ENCODE results near the gene L1CAM.

L1CAM gene

GRCh38 chrX:153903238-153903980 lies 17.4 kb upstream of the L1CAM start:
- DNase-seq, result no peak

- no peak for DNase-seq
These were observed 16.4 kb upstream of the L1CAM start for GRCh38 chrX:153902385-153902784.

DNA sequence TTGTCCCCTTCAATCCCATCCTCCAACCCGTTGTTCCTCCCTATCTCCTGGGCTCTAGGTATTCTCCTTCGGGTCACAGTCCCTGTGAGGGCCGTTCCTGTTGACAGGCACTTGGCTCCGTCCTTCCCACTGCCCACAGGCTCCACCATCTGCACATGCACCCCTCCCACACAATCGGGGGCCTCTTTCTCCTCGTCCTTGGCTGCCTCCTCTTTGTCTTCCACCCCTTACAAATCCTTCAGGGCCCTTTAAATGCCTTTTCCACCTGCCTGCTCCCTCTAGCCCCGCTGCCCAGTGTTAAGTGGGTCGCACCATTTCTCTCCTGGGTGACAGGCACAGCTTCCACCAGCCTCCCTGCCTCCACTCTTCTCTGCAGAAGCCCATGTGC lies 15.8 kb upstream of the L1CAM start:
- DNase-seq, result no peak

DNA sequence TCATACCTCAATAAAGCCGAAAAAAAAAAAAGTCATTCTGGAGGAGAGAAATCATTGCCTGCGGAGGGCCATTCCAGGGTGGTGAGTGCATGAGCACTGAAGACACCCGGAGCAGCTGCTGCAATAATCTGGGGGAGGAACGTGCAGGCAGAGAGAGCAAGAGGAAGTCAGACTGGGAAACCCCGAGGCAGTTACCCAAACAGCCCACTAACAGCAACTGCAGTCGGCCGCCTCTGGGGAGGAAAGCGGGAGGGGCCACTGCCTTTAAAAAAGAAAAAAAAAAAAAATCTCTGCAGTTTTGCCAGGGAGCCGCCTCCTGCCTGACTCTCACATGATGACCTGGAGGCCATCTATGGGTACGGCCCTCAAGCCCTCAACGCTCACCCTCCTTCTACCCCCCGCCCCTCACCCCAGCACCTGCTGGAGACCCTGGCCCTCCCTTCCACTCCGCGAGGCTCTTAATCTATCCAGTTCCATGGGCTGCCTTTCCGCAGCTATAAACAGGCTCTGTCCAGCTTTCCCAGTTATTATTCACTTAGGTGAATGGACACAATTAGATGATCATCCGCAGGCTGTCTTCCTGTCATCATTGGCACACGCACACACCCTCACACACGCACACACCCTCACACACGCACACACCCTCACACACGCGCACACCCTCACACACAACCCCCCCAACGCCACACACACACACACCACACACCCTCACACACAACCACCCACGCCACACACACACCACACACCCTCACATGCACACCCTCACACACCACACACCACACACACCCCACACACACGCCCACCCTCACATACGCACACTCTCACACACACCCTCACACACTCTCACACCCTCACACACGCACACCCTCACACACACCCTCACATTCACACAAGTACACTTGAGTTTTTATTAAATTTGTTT lies 15.1 kb upstream of the L1CAM start:
- peak; percentile 66 for DNase-seq

- DNase-seq, result no peak
These were observed 11.9 kb upstream of the L1CAM start for GRCh38 chrX:153897899-153898298.

GRCh38 chrX:153889123-153889522 lies 3.1 kb upstream of the L1CAM start:
- DNase-seq, result no peak

DNA sequence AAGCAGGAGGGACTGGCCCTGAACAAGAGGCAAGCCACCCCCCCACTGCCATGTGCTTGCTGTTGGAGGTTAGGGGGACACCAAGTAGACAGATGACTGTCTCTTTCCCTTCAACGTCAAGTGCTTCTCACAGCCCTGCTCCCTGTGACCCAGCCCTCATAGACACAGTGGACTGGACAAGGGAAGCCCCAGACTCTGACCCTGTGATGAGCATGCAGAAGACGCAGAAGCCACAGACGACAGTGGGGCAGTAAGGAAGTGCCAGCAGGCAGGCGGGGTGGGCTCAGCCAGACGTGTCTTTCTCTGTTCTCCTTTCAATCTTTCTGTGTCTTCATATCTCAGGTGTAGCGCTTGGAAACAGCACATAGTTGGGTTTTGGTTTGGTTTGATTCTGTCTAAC lies 2.4 kb upstream of the L1CAM start:
- no peak for DNase-seq

- DNase-seq, result no peak
These were observed 1.4 kb upstream of the L1CAM start for GRCh38 chrX:153887385-153887784.

- no peak for DNase-seq
These were observed 942 bp upstream of the L1CAM start for GRCh38 chrX:153886915-153887314.

GRCh38 chrX:153885208-153885787 lies 675 bp downstream of the L1CAM start:
- no peak for DNase-seq

GRCh38 chrX:153884590-153884989 lies 1.4 kb downstream of the L1CAM start:
- no peak for DNase-seq

- DNase-seq, result no peak
These were observed 1.8 kb downstream of the L1CAM start for GRCh38 chrX:153884136-153884535.

- no peak for DNase-seq
These were observed 2.7 kb downstream of the L1CAM start for GRCh38 chrX:153883163-153883843.

DNA sequence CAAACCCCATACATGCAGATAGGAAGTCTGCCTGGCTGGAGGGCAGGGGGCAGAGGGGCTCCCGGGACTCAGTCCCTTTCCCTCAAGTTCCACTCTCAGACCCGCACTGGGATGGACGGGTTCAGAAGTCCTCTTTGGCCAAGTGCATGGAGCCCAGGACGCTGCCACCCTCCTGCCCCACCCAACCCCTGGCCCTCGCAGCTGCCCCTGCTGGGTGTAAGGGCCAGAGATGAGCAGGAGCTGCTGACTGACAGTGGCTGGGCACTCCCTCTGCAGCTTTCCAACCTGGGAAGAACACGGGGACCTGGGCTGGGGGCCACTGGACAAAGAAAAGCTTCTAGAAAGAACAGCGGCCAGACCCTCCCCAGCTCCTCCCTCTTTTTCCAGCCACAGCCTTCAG lies 3.4 kb downstream of the L1CAM start:
- DNase-seq, result no peak

GRCh38 chrX:153882086-153882498 lies 3.9 kb downstream of the L1CAM start:
- no peak for DNase-seq

GRCh38 chrX:153881281-153881680 lies 4.7 kb downstream of the L1CAM start:
- DNase-seq, result no peak

- no peak for DNase-seq
These were observed 5.5 kb downstream of the L1CAM start for GRCh38 chrX:153880440-153880815.

GRCh38 chrX:153879741-153880439 lies 6.1 kb downstream of the L1CAM start:
- no peak for DNase-seq

DNA sequence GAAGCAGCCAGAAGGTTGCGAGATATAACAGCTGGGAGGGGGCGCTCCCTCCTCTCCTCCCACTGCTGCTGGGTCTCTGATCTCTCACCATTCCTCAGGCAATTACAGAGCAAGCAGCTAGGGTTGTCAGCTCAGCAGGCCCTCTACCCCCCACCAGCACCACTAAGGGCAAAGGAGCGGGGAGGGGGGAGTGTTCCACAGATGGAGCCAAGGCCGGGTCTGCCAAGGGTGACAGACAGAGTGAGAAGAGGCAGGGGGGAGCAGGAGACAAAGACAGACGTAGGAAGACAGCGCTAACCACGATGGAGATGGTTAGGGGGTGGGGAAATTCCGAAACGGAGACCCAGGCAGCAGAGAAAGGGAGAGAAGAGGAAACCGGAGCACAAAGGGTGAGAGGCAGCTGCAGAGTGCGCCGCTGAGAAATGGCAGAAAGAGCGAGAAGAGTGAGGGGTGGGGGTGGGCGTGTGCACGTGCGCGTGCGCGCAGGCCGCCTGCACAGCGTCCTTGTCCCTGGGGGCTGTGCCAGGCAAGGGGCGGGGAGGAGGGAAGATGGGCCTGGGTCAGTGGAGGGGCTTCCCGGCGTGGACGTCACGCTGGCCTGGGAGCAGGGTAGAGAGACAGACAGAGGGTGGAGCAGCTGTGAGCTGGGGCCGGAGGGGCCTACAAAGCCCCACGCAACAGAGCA lies 6.9 kb downstream of the L1CAM start:
- no peak for DNase-seq

- no peak for DNase-seq
These were observed 7.6 kb downstream of the L1CAM start for GRCh38 chrX:153878345-153878744.

DNA sequence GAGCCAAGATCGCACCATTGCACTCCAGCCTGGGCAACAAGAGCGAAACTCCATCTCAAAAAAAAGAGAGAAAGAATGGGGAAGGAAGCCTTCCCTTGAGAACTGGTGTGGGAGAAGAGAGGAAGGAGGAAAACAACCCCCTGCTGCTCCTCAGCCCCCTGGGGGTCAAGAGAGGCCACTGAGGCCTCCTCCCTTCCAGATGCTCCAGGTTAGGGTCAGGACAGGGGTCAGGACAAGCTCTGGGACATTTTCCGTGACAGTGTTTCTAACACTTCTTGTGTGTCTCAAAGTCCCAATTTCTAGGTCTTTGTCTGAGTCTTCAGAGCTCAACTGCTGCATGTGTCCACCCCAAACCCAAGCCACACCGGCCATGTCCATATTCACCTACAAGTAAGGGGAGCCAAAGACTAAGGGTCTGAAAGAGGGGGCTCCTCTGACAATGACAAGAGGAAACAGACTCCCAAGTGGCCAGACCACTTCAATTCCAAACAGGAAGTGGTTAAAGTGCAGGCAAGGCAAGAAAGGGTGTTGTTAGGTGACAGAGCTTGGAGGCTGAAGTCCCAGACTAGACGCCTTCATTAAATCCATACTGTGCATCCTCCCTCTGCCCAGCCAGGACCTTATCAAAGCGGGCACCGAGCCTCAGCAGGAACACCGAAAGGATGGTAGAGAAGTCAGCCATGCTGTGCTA lies 8.3 kb downstream of the L1CAM start:
- DNase-seq, result no peak

All from CD4-positive, alpha-beta T cell treated with Interleukin-4 for 4 hours (primary cell).